Testis (tissue), 3 donors: ENCODE data around the gene MAPK8IP3. TPM values are rescaled to one million over a fixed set of nuclear protein-coding genes. Genes with fewer than 3 reads are reported as not detected.

Source experiments
- DNase-seq: peaks from one replicate; pipeline ENCODE4 v3.0.0-alpha.2; 2019
- H3K27ac ChIP-seq, 2 donors: fragments of 200-600 bp; sonication (generic); one replicate each; pipeline ENCODE4 v1.5.1; 2019
- H3K27me3 ChIP-seq: fragments of 200-600 bp; sonication (generic); one replicate; pipeline ENCODE4 v1.5.1; 2019
- H3K36me3 ChIP-seq: fragments of 200-600 bp; sonication (generic); one replicate; pipeline ENCODE4 v1.5.1; 2017; ENCODE audit warnings: low read depth; ENCODE audit errors: missing control alignments
- H3K4me1 ChIP-seq: fragments of 200-600 bp; sonication (generic); one replicate; pipeline ENCODE4 v1.5.1; 2019
- H3K4me3 ChIP-seq, 2 donors: fragments of 200-600 bp; sonication (generic); one replicate each; pipeline ENCODE4 v1.5.1; 2017 to 2019
- H3K9me3 ChIP-seq: fragments of 200-600 bp; sonication (generic); one replicate; pipeline ENCODE4 v1.5.1; 2017
- POLR2A ChIP-seq: fragments of 450-650 bp; IDR thresholded peaks from one replicate; pipeline ENCODE4 v1.6.1; 2017; ENCODE audit warnings: antibody characterized with exemption, mild to moderate bottlenecking, moderate library complexity
- WGBS, 2 donors: methylation state at CpG; one replicate each; pipeline ENCODE4 v1.1.5; 2018; 5-methylcytosine and 5-hydroxymethylcytosine counted together
- intact Hi-C: fragments of 100-400 bp; cut with DNase I; formaldehyde crosslinking; loops from one replicate; pipeline ENCODE4 v1.15.1; 2023; ENCODE audit warnings: low total_unique reads
- polyA plus RNA-seq: library from polyadenylated mRNA; stranded (reverse); fragments of 350-450 nt; fragmentation: Illumina TruSeq; extraction: RNeasy Lipid Tissue Mini Kit (QIAGEN cat#74804); gene quantifications from one replicate; pipeline ENCODE4 v1.2.3, GENCODE V29; 2014; ENCODE audit warnings: low read depth, low replicate concordance; ENCODE audit not compliant: insufficient read depth
- total RNA-seq, 2 donors: library from RNA; depleted of rRNA; stranded (reverse); fragments of >200 nt; gene quantifications; one replicate each; pipeline ENCODE4 v1.2.3, GENCODE V29; 2016
- TF ChIP-seq, protein P1 (sequence below), 3 experiments: fragments of 450-650 bp in 2 of 3; fragments of 200-600 bp in 1 of 3; sonication (generic) in 1 of 3; IDR thresholded peaks; one replicate each; pipeline ENCODE4 v1.5.1; 2016 to 2019; ENCODE audit warnings: antibody characterized with exemption in 3 of 3, mild to moderate bottlenecking in 2 of 3, moderate library complexity in 1 of 3

Gene MAPK8IP3
- total and polyA plus RNA-seq, 3 donors from 2014 or later, result 52.7 to 154 (median 128) TPM

DNA sequence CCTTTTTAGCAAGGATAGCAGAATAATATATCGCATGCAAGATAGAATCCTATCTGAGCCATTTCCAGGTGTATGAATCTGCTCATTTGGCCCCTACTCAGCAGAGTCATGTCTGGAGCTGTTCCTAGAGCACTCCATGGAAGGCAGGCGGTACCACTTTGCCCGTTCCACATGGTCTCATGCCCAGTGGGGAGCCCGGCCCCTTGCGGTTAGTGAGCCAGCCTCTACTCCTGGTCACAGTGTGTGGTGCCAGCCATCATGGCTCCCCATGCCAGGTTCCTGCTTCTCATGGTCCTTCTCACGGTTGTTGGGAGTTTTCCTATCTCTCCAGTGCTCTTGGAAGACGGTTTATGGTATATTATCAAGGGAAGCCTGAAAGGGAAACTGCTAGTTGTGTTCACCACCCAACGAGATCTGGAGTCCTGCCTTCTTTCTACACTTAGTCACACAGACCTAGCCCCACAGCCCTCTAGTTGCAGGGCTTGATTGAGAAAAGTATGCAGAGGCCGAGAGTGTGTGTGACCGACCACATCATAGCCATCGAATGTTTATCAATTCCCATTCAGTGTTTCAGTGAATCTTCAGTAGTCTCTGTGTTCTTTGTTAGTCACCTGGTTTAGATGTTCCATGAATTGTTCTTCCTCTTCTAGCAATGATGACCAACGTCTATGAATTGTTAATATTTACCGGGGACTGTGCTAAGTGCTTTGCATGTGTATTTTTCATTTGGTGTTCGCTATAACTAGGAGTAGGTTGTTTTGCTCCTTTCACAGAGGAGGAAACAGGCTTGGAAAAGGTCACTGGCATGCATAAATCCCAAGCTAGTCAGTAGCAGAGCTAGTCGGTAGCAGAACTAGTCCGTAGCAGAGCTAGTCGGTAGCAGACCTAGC, 18.3 kb upstream of the MAPK8IP3 start:
- H3K36me3 ChIP-seq, result no peaks in the 10 kb centered on the region
- intact Hi-C loops, result no loop called here
- 93 to 94% methylated on average over 16 to 17 of the region's 17 CpGs for WGBS, 2 donors

DNA sequence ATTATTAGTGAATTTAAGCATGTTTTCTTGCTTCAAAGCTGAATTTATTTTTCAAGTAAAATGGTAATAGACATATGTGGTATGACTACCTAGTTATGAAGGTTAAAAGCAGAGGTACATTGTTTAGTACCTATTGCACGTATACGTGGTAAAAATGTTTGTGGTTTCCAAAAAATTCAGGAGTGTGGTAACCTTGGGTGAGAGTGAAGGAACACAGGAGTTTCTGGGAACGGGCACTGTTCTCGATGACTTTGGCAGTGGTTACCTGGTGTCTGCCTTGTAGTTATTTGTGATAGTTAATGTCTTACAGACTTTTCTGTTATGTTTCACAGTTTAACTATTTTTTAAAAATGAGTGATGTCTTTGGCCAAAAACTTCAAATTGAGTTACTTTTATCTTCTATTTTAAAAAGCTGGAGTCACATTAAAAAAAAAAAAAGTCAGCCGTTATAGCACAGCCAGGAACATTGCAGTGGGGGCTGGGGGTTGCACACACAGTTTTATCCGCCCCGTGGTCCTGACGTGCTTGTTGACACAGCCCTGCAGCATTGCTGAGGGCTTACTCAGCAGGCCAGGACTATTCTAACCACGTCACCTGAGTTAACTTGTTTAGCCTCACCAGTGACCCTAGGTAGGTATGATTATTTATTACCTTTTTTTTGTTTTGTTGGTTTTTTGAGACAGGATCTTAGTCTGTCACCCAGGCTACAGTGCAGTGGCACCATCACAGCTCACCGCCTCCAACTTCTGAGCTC, 17.0 kb upstream of the MAPK8IP3 start:
- no peaks in the 10 kb centered on the region for H3K36me3 ChIP-seq
- WGBS, 2 donors, result 90 to 94% methylated on average over 10 of the region's 10 CpGs
- no peak overlapping the region for H3K27ac ChIP-seq
- TF ChIP-seq, protein P1, sequence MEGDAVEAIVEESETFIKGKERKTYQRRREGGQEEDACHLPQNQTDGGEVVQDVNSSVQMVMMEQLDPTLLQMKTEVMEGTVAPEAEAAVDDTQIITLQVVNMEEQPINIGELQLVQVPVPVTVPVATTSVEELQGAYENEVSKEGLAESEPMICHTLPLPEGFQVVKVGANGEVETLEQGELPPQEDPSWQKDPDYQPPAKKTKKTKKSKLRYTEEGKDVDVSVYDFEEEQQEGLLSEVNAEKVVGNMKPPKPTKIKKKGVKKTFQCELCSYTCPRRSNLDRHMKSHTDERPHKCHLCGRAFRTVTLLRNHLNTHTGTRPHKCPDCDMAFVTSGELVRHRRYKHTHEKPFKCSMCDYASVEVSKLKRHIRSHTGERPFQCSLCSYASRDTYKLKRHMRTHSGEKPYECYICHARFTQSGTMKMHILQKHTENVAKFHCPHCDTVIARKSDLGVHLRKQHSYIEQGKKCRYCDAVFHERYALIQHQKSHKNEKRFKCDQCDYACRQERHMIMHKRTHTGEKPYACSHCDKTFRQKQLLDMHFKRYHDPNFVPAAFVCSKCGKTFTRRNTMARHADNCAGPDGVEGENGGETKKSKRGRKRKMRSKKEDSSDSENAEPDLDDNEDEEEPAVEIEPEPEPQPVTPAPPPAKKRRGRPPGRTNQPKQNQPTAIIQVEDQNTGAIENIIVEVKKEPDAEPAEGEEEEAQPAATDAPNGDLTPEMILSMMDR (IDR thresholded peaks at IDR 0.05), result no peak
- no peak for TF ChIP-seq POLR2A
- H3K9me3 ChIP-seq, result no peaks in the 10 kb centered on the region
- no peak for DNase-seq
- intact Hi-C loops, result no loop called here
- no peaks in the 10 kb centered on the region for H3K27me3 ChIP-seq
- H3K4me3 ChIP-seq, result no peak overlapping the region
- no peaks in the 10 kb centered on the region for H3K4me1 ChIP-seq

More for the DNA sequence above, 18.3 kb upstream of the MAPK8IP3 start:
- Histone ChIP-seq H3K27ac (no peak overlapping the region), H3K9me3 (no peaks in the 10 kb centered on the region), H3K27me3 (no peaks in the 10 kb centered on the region), H3K4me1 (no peaks in the 10 kb centered on the region), H3K4me3 (no peak overlapping the region)
- TF ChIP-seq, protein P1 (IDR thresholded peaks at IDR 0.05), result no peak
- TF ChIP-seq POLR2A, result no peak
- DNase-seq, result no peak

DNA sequence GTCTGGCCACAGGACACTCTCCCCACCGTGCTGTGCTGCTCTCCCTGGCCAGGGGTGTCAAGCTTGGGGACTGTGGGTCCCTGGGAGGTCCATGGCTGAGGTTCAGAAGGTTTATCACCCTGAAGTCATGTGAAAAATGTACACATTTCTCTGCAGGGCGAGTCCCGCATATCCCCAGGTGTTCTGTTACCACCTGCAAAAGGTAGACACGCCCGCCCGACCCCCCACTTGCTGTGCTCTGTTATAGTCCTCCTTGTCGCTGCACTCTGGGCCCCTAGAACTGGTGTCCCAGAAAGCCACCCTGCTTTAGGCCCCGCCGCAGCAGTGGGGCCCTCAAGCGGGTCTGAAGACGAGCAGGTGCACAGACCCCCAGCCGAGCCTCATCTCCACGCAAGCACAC, 16.1 kb upstream of the MAPK8IP3 start:
- intact Hi-C loops, result no loop called here
- no peak for DNase-seq
- no peak overlapping the region for H3K27ac ChIP-seq
- no peaks in the 10 kb centered on the region for H3K4me1 ChIP-seq
- H3K9me3 ChIP-seq, result no peaks in the 10 kb centered on the region
- no peaks in the 10 kb centered on the region for H3K27me3 ChIP-seq
- TF ChIP-seq, protein P1 (IDR thresholded peaks at IDR 0.05), result no peak
- TF ChIP-seq POLR2A, result no peak
- no peaks in the 10 kb centered on the region for H3K36me3 ChIP-seq
- WGBS, 2 donors, result 93 to 95% methylated on average over 4 to 13 of the region's 13 CpGs
- no peak overlapping the region for H3K4me3 ChIP-seq

DNA sequence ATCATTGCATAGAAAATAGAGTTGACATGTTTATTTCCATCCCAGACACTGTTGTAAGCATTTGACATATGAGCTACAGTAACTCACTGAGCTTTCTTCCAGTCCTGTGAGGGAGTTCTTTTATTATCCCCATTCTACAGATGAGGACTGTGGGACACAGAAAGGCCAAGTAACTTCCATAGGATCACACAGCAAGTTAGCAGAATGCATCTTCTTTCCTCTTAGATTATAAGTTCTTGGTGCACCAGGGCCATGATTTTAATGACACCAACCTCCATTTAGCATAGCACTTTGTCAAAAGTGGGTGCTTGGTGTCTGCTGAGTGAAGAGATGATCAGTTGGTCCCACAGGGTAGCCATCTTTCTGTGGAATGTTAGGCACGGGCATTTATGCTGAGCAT, 15.2 kb upstream of the MAPK8IP3 start:
- Histone ChIP-seq H3K27me3 (no peaks in the 10 kb centered on the region), H3K4me3 (no peak overlapping the region), H3K36me3 (no peaks in the 10 kb centered on the region), H3K27ac (no peak overlapping the region), H3K9me3 (no peaks in the 10 kb centered on the region), H3K4me1 (no peaks in the 10 kb centered on the region)
- 63 to 86% methylated on average over 1 of the region's 1 CpG for WGBS, 2 donors
- TF ChIP-seq, protein P1 (IDR thresholded peaks at IDR 0.05), result no peak
- no peak for TF ChIP-seq POLR2A
- intact Hi-C loops, result no loop called here
- DNase-seq, result no peak
